Loucy (cell line): ENCODE results near the gene STIM1.

ENCODE experiments used
- CTCF ChIP-seq: fragments of 200-600 bp; sonication (generic); conservative IDR thresholded peaks from 2 replicates; pipeline ENCODE4 v1.5.1; 2014; ENCODE audit warnings: mild to moderate bottlenecking, antibody characterized with exemption, low read length
- EZH2phosphoT487 ChIP-seq: fragments of 200-600 bp; IDR thresholded peaks from 2 replicates; pipeline ENCODE4 v1.6.1; 2018; ENCODE audit warnings: antibody characterized with exemption, mild to moderate bottlenecking, moderate library complexity, borderline replicate concordance

DNA sequence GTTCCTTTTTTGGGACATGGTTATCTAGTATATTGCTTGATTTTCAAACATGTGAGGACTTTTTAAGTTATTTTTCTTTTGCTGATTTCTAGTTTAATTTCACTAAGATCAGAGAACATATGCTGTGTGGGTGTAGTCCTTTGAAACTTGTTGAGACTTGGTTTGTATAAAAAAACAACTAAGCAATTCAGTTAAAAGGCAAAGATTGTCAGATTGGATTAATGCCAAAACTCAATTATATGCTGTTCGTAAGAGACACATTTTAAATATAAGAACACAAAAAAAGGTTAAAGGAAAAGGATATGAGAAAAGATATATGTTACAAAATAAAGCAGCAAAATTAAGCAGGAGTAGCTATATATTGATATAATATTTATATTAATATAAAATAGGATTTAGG, 221.3 kb downstream of the STIM1 start:
- no peak for TF ChIP-seq CTCF
- TF ChIP-seq EZH2phosphoT487, result no peak
